ENCODE measurements around the gene XRCC4.
A peak's percentile ranks its signal among the peaks of the same experiment; 100 is the strongest.

XRCC4 gene

DNA sequence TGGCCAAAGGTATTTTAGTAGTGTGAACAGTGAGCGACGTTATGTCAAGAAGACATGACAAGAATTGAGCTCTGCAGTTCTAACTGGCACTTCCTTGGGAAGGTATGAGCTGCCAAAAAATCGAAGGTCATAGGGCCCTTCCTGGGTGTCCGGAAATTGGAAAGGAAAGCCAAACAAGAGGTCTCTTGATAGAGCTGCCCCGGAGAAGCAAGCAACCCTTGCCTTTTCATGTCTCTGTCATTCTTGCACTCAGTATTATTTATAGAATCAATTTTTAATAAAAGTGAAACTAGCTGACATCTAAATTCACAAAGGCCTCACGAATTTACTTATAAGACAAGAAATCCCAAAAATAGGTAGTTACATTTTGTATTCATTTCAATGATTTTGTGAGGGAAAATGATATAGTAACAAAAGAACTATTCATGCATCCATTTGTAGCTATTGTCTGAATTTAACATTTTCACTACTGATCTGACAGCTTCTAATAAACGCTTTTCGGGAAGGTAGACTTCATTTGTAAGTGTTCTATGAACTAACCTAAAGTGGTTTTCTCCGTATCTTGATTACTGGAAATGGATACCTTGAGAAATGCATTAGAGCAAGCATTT lies 280.4 kb downstream of the XRCC4 start:
- DNase-seq: no peak

DNA sequence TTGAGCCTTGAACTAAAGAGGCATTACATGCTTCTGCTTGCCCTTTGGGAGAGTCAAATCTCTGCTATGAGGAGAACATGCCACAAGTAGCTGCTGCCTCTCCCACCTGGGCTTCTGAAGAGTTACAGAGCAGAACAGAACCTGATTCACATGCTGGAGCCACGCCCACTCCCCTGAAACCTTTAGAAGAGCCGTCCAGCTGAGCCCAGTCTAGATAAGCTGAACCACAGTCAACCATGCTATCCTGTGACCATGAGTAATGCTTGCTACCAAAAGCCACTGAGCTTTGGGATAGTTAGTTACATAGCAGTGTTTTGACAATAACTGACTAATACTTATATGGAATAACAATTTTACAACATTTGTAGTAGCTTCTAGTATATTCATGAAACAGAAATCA lies 283.2 kb downstream of the XRCC4 start:
- DNase-seq: no peak

DNA sequence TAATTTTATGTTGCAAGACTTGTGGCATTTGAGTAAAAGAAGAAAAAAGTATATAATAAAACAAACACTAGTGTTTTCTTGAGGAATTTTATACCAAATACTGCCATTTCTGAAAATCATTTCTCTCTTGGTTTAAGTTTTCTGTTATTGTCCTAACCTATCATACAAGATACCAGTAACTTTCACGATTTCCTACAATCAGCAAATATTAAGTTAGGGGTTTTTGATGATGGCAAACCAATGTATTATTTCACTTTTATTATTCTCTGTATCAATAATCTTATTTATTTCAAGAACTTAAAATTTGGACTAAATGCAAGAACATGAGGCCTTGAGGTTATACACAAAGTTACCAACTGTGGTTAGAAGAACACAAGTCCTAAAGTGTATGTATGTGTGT lies 285.2 kb downstream of the XRCC4 start:
- DNase-seq: no peak

DNA sequence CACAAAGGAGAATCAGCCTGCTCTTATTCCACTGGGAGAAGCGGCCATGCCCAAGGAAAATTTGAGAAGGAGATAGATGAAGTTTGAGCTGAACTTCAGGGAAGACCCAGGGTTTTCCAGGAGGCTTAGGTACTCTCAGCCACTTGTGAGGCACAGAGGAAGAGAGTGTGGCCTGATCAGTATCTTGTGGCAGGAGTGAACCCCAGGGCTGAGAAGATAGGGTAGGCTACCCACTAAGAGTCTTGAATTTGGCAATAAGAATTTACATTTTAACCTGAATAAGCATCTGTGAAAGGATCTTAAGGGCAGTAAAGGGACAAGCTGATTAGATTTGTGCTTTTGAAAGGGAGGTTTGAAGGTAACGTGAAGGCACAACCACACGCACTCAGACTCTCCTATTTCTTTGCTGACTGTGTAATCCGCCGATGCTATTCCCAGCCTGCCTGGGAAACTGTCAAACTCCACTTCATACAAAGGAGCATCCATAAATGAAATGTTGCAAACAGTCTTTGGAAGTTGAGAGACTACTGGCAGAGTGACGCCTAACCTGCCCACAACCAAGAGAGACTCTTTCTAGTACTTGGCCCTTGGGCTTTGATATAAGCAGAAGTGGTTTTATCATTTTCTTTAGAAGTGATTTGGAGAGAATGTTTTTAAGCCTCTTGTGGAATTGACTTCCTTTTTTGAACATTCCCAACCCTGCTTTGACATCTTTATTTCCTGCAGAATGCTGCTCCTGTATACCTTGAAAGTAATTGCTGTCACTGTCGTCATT lies 286.0 kb downstream of the XRCC4 start:
- no peak for DNase-seq

DNA sequence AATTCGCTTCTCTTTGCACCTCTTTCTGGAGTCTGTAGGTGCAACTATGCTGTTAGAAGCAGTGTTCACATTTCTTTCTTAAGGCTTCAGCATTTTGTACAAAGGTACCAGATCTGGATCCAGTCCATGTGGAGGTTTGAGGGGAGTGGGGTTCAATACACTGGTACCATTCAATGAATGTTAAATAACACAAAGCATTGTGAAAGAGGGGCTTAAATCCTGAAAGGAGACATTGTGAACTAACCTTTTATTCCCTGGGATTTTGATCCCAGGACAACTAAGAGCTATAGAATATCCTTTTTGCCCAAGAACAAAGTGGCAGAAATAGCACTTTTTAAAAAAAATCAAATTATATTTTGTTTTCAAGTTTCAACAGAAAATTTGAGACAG lies 286.5 kb downstream of the XRCC4 start:
- DNase-seq: no peak

DNA sequence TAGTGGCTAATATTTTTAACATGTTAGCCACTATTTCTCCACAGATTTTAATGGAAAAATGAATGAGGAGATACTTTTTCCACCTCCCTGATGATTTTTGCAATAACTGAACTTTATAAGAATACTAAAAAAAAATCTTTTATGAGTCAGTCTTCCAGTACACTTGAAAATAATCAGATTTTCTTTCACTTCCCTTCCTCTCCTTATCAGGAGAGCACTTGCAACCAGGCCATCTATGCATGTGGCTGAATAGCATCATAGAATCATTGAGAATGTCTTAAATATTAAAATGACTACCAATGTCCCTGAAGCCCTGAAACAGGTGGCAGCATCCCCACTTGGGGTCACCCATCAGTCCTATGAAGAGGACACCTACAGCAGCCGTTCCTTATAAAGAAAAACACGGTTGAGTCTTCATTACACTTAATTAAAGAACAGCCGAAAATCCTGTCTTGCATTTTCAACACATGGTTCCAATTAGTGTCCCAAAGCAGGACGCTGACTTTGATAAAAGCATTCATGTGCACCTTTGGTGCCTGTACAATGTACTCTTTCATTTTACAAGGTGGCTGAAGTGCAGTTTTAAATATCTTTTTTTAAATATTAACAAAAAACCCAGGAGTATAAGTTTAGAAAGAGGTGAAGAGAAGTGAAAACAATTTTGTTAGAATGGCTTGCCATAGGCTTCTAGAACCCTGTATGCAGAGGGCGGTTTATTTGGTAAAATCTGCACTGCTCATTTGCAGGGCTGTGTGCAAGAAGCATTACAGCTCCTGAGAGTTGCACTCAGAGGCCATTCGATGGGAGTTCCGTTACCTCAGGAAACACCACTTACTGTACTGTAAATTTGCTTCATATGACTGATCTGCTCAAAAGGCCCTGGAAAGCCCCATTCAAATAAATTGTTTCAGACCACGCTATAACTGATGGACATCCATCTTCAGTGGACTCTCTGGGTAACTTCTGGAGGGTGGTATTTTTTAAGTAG lies 287.3 kb downstream of the XRCC4 start:
- no peak for DNase-seq

DNA sequence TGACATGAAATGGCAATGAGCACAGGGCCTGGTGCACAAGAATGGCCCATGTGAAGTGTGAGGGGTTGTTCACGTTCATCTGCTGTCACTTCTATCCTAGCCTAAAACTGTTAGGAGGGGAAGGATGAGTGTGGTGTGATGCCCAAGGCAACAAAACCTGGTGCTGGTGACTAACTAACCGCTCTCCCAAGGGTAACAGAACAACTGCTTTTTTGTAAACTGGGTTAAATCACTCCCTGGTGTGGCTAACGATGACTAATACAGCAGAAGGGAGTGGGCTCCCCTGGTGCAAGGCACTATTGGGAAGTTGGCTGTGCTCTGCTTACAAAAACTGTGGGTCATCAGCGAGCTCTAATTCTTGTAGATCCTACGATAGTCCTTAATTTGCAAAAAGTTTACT lies 291.0 kb downstream of the XRCC4 start:
- peak; percentile 88 for DNase-seq

DNA sequence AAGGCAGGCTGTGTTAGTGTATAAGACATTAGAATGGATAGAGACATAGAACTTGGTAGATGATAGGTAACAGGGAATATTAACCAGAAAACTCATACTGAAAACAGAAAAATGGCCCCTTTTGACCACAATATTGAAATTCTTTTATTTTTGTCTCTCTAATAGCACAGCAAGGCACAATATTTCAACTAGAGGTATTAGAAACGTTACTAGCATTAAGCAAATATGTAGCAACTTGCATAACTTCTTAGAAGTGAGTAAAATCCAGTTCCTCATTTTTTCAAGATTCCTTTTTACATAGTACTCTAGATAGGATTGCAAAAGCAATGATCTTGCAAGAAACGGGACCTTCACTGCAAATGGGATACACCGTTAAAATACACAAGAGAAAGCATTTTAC lies 291.5 kb downstream of the XRCC4 start:
- DNase-seq: peak; percentile 30

DNA sequence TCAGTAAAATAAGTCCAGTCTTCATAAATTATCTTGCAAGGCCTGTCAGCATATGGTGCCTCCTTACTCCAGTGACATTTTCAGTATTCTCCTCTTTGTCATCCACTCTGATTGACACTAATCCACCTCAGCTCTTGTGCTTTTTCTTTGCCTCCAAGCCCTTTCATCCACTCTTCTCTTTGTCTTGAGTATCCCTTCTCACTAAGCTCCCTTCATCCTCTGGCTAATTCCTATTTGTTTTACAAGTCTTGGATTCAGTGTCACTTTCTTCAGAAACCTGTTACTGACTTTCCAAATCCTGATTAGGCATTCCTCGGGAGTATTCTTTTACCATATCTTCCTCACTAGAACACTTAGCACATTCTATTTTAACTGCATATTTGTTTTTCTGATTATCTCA lies 293.6 kb downstream of the XRCC4 start:
- no peak for DNase-seq

DNA sequence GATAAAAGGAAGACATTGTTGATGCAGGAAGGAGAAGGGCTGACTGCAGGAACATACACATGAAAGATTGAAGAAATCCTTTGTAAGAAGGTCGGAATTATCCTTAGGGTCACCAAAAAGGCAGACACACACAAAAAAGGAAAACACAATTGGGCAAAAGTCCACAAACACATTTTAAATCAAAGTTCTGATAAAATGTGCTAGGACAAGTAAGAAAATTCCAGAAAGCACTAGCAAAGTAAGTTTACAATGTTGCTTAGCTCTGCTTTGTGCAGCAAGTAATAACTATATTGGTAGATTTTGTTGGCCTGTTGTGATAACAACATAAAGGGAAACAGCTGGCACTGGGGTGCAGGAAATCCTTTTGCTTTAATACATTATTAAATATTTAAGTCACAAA lies 294.4 kb downstream of the XRCC4 start:
- DNase-seq: no peak

DNA sequence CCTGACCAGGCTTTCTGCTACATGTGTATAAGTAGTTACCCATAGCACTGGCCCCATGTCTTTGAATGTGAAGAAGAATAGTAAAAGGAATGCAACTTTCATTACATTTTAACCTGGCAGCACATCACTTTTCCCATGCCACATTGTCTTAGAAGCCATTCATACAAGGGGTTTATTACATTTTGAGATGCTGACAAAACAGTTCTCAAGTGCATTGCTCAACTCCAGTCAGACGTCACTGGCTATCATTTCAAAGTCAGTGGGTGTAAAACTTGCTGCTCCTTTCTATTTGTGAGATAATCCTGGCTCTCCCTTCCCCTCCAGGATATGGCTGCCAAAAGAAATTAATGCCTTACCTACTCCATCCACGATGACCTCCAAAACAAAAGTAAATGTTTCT lies 297.2 kb downstream of the XRCC4 start:
- DNase-seq: peak; percentile 49

DNA sequence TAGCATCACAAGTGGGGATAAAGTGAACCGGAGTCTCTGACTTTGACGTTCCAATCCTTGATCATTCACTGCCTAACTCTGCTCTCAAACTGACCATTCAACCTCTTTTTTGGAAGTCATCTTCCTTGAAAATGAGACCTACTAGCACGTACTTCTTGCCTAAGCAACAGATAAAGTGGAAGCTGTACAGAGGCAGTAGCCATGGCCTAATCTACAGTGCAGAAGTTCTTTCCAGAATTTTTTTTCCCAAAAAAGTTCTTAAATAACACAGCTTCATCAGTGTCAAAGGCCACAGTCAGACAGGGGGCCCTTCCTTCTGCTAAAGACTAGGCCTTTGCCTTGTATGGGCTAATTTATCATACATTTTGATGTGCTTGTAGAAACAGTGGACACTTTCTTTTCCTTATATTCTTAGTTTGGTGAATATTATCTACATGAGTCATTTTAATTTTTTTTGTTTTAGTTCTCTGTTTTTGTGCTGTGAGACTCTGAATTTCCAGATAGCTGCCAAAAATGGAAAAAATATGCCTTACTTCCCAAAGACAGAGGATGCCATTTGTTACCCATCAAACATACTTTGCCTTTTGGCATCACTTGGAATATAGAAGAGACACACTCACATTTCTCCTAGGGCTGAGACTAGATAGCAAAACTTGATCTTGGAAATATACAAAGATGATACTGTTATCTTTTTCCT lies 297.9 kb downstream of the XRCC4 start:
- DNase-seq: peak; percentile 56

DNA sequence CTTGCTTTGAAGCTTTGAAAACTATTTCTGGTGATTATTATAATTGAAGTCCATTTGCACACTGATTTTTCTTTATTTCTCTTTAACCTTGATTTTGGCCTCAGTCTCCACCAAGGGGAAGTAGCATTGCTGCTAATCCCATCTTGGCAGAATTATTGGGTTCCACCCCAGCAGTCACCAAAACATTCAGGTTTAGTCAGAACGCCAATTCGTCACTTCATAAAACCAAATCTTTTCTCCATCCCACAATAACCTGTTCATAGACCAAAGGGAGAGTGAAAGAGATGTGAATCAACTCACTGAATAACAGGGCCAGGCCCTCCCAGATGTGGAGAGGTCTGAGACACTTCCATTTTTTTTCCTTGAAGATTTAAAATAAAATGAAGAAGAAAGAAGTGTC lies 299.1 kb downstream of the XRCC4 start:
- DNase-seq: no peak

DNA sequence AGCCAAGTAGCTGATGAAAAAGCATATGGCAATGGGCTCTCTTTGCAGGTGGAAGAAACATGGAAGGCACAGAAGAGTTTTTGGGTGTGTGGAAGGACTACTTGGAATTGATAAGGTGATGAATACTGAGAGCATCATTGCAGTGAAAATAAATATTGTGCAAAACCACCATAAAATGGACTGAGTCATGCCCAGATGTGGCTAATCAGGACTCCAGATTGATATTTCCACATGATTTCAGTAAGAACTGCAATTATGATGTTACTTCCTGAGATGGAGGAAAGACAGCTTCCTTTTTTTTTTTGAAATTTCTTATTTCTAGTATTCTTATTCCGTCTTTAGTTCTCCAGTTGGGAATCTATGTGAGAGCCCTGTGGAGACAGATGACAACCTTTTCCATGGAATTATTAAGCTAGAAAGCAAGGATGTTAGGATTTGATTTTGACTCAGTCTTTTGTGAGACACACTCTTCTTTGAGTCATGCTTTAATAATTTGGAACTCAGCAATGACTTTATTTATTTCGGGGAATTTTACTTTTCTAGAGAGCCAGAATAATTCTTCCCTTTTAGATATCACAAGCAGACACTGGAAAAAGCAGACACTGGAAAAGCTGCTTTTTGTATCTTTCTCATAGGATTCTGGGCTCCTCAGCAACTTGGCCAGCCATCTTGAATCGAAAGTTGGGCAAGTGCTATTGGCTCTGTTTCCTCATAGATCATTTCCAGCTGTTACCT lies 300.0 kb downstream of the XRCC4 start:
- DNase-seq: peak; percentile 79

DNA sequence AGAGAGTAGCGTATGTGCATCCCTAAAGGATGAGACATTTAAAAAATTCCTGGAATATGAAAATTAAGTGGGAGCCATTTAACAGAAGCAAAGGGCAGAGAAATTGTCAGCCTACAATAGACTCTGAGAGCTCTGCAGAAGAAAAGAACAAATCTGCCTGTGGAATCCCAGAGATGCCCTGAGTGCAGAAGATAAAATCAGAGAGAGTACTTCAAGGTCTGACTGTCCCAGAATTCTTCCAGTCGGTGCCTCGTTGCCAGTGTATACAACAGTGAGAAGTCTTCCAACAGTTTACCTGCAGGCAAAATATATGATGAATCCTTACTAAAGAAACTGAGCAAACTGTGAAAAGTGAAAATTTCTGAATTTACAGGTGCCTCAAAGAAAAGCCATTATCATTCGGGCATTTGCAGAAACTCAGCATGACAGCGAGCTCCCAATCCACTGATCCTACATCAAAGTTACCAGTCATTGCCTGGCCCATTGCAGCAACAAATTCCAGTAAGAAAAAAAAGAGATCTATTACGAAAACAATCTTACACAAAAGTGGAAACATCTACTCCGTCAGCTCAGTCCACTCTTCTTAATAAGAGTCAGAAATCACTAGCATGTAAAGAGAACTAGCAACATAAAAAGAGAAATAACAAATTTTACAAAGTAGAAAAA lies 301.4 kb downstream of the XRCC4 start:
- no peak for DNase-seq

DNA sequence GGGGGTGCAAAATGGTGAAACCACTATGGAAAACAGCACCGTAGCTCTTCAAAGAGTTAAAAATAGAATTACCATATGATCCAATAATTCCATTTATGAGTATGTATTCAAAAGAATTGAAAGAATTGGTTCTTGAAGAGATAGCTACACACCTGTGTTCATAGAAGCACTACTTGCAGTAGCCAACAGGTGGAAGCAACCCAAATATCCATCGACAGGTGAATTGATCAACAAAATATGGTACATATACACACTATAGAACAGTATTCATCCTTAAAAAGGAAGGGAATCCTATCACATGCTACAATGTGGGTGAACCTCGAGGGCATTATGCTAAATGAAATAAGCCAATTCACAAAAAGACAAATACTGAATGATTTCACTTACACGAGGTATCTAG lies 308.5 kb downstream of the XRCC4 start:
- no peak for DNase-seq

DNA sequence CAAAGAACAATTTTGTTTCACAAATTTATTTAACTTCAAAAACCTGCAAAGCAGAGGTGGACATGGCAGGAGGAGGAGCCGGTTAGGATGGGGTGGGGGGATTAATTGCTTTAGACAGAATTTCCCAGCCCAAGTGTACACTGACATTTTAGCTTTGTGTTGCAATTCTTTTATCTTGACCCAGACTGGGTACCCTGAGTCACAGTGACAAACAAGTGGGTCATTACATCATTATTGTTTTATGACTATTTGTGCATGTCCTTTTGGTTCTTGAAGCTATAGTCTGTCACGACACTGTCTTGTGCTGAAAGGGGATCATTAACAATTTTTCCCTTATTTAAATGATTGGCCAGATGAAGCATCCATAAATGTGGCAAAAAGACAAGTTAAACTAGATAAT lies 309.7 kb downstream of the XRCC4 start:
- DNase-seq: no peak

DNA sequence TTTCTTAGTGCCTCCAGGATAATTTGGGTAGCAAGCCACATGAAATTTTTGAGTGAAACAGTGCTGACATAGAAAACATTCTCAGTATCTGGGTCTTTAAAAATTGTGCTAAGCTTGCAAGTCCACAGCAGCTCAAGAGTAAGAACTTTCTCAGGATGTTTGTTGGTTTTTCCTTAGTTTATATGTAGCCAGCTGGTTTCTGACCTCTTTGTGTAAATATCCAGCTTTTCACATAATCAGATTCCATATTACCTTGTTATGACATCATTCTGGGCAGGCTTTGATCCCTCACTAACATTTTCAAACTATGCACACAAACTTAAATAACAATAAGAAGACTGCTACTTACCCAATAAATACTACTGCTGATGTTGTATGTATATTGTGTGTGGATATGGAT lies 311.3 kb downstream of the XRCC4 start:
- DNase-seq: no peak

DNA sequence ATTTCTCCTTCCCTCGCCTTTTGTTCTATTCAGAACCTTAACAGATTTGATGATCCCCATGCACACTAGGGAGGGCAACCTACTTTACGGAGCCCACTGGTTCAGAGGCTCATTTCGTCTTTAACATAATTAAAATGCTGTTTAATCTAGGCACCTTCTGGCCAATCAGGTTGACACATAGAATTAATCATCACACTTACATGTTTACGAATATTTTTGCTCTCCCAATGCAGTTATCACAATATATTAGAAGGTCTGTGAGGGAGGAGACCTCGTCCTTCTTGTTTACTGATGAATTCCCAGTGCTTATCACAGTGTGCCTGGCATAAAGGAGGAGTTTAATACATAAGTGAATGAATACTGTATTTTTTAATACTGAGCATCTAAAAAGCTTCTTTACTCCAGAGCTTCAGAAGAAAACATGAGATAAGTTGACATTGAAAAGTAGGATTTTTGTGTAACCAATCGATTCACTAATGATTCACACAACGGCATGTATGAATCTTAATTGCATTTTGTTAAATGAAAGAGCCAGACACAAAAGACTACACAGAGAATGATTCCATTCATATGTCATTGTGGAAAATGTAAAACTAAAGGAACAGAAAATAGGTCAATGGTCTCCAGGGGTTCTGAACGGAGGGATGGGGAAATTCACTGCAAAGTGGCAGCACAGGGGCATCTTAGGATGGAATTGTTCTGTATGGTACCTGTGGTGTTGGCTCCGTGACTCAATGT lies 315.6 kb downstream of the XRCC4 start:
- DNase-seq: no peak

DNA sequence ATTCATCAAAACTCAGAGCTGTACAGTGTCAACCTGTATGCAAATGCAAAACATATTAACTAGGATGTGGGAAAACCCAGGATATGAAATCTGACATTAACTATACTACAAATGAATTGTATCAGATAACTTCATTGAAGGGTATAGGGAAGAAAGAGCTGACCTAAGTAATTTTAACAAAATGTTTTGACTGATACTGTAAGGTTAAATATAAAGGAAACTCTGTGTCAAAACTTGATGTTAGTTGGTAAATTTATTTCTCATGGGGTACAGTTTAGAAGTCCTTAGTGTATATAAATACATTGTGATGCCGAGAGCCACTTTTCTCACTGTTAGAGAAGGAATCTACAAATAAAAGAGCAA lies 316.1 kb downstream of the XRCC4 start:
- no peak for DNase-seq

DNA sequence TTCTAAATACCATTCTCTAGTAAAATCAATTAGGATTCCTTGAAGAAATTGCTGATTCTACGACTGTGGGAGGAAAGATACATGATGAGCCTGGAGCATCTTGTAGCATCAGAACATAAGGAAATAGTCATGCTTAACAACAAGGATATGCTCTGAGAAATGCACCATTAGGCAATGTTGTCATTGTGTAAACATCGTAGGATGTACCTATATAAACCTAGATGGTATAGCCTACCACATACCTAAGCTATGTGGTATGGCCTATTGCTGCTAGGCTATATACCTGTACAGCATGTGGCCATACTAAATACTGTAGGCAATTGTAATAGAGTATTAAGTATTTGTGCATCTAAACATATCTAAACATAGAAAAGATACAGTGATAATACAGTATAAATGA lies 316.8 kb downstream of the XRCC4 start:
- DNase-seq: no peak

Data from fibroblast of skin of right quadriceps (primary cell).